Activated CD4-positive, alpha-beta T cell treated with anti-CD3 and anti-CD28 coated beads, Interleukin-2, amount 10 ng/mL, durations not matched to agents 7 days and 5 days (primary cell): ENCODE measurements around the gene KIF22. TPM values are rescaled to one million over a fixed set of nuclear protein-coding genes. Genes with fewer than 3 reads are reported as not detected.
A peak's percentile ranks its signal among the peaks of the same experiment; 100 is the strongest.
"Not testable (repeated sequence)": the region's sequence is repeated elsewhere in the genome, so short reads cannot be mapped to it uniquely, and the experiment has no call there.

Experiments
- CTCF ChIA-PET: fragments of 350-600 bp; sonication (Branson Sonifier 250); formaldehyde crosslinking; loops from one replicate; lab custom pipeline; 2021; ENCODE audit warnings: antibody characterized with exemption; lab: Charles Lee
- POLR2A ChIA-PET: fragments of 350-600 bp; sonication (Branson Sonifier 250); formaldehyde crosslinking; loops from one replicate; lab custom pipeline; 2021; ENCODE audit warnings: antibody characterized with exemption; lab: Charles Lee
- DNase-seq: peaks from one replicate; pipeline ENCODE4 v3.0.0-alpha.2; 2020
- H3K27ac Mint-ChIP-seq: one replicate; pipeline ENCODE4 v1.8.0; 2021; ENCODE audit warnings: mild to moderate bottlenecking, moderate library complexity, mixed read lengths
- H3K27me3 Mint-ChIP-seq: one replicate; pipeline ENCODE4 v1.8.0; 2021; ENCODE audit warnings: mixed read lengths
- H3K36me3 Mint-ChIP-seq: one replicate; pipeline ENCODE4 v1.8.0; 2021; ENCODE audit warnings: low read depth, mixed read lengths
- H3K4me1 Mint-ChIP-seq: one replicate; pipeline ENCODE4 v1.8.0; 2021; ENCODE audit warnings: mixed read lengths
- H3K4me3 Mint-ChIP-seq: one replicate; pipeline ENCODE4 v1.8.0; 2021; ENCODE audit warnings: mild to moderate bottlenecking, moderate library complexity, mixed read lengths
- H3K9me3 Mint-ChIP-seq: one replicate; pipeline ENCODE4 v1.8.0; 2021; ENCODE audit warnings: mixed read lengths
- total RNA-seq, 2 experiments: library from RNA; stranded (reverse); gene quantifications; one replicate each; pipeline ENCODE4 v1.2.3, GENCODE V29; 2021

Gene KIF22
- total RNA-seq, 2 experiments from 2014 or later = 244 to 253 TPM

DNA sequence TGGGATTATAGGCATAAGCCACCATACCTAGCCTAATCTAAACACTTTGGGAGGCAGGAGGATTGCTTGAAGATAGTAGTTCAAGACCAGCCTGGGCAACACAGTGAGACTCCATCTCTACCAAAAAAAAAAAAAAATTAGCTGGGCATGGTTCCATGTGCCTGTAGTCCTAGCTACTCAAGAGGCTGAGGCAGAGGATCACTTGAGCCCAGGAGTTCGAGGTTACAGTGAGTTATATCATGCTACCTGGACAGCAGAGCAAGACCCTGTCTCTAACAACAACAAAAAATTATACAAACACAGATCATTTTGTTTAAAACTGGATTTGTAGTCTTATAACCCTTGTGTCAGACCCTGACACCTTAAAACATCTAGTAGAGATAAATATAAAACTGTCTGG is 37.0 kb upstream of the KIF22 start:
- ChIA-PET POLR2A (interaction anchor here (0.7 kb wide), 1 partner anchor 10 kb away, joined by 3 read pairs; no protein-coding TSS in a partner anchor), CTCF (interaction anchor here (1.3 to 1.5 kb wide), 2 partner anchors 12 to 37 kb away, joined by 6 to 8 read pairs; partner anchors contain the start of gene KIF22)
- no peak overlapping the region for H3K4me3 Mint-ChIP-seq
- no peak for DNase-seq
- H3K27ac Mint-ChIP-seq = no peak overlapping the region
- H3K4me1 Mint-ChIP-seq = peaks cover 32% of the 10 kb centered on the region
- H3K27me3 Mint-ChIP-seq = no peaks in the 10 kb centered on the region
- no peaks in the 10 kb centered on the region for H3K9me3 Mint-ChIP-seq
- peaks cover 6% of the 10 kb centered on the region for H3K36me3 Mint-ChIP-seq

DNA sequence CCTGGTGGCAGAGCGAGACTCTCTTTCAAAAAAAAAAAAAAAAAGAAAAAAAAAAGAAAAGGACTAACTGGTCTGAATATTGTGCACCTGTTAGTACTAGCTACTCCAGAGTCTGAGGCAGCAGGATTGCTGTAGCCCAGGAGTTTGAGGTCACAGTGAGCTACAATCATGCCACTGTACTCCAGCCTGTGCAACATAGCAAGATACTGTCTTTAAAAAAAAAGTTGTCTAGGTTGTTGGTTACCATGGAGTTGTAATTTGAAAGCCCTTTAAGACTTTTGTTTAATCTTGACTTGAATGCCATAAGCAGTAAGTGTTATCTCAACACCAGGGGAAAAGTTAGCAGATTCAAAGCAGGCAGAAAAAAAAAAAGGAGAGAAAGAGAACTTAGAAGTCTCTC is 33.9 kb upstream of the KIF22 start:
- H3K4me1 Mint-ChIP-seq = peaks cover 23% of the 10 kb centered on the region
- no peak for DNase-seq
- POLR2A ChIA-PET = interaction anchor here (0.7 kb wide), 1 partner anchor 59 kb away, joined by 3 read pairs; the partner anchor contains the start of gene PAGR1
- CTCF ChIA-PET = interaction anchor here (0.7 to 0.9 kb wide), 5 partner anchors 12 to 881 kb away, joined by 3 to 6 read pairs (median 3); no protein-coding TSS in a partner anchor
- no peaks in the 10 kb centered on the region for H3K36me3 Mint-ChIP-seq
- H3K9me3 Mint-ChIP-seq = no peaks in the 10 kb centered on the region
- peaks cover 2% of the 10 kb centered on the region for H3K27me3 Mint-ChIP-seq
- H3K4me3 Mint-ChIP-seq = no peak overlapping the region
- H3K27ac Mint-ChIP-seq = peak overlapping the region; percentile 46

DNA sequence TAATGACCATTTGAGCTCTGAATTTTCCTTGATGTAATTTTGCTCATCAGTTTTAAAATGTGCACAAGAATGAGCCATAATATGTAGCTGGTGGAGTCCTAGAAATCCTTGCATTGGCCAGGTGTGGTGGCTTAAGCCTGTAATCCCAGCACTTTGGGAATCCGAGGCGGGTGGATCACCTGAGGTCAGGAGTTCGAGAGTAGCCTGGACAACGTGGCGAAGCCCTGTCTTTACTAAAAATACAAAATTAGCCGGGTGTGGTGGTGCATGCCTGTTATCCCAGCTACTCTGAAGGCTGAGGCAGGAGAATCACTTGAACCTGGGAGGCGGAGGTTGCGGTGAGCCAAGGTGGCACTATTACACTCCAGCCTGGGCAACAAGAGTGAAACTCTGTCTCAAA is 33.5 kb upstream of the KIF22 start:
- POLR2A ChIA-PET = interaction anchor here (0.7 kb wide), 1 partner anchor 59 kb away, joined by 3 read pairs; the partner anchor contains the start of gene PAGR1
- not testable (repeated sequence) for H3K9me3 Mint-ChIP-seq
- CTCF ChIA-PET = interaction anchor here (0.7 to 0.9 kb wide), 3 partner anchors 13 to 881 kb away, joined by 3 to 6 read pairs (median 5); no protein-coding TSS in a partner anchor

DNA sequence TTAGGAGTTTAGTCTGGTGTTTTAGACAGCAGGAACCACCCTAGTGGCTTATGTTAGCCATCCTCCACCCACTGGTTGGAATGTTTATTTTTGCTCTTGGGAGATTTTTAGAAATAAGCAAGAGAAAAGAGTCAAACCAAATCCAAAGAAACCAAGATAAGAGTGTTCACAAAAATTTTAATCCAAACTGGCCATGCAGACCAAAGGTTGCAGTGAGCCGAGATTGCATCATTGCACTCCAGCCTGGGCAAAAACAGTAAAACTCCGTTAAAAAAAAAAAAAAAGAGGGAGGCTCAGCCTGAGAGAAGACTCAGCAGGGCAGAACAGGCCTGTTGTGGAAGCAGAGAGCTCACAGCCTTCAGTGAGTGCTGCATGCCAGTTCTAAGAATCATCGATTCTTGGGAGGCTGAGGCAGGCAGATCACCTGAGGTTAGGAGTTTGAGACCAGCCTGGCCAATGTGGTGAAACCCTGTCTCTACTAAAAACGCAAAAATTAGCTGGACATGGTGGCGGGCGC is 32.5 kb upstream of the KIF22 start:
- Mint-ChIP-seq H3K9me3 (no peaks in the 10 kb centered on the region), H3K4me3 (no peak overlapping the region), H3K27me3 (peaks cover 2% of the 10 kb centered on the region), H3K36me3 (no peaks in the 10 kb centered on the region), H3K27ac (no peak overlapping the region), H3K4me1 (peaks cover 23% of the 10 kb centered on the region)
- POLR2A ChIA-PET = no interaction called here
- CTCF ChIA-PET = no interaction called here
- DNase-seq = no peak

More for the DNA sequence above, 33.5 kb upstream of the KIF22 start:
- H3K4me1 Mint-ChIP-seq = peaks cover 23% of the 10 kb centered on the region
- not testable (repeated sequence) for H3K36me3 Mint-ChIP-seq, DNase-seq, H3K4me3 Mint-ChIP-seq, H3K27me3 Mint-ChIP-seq, H3K27ac Mint-ChIP-seq

DNA sequence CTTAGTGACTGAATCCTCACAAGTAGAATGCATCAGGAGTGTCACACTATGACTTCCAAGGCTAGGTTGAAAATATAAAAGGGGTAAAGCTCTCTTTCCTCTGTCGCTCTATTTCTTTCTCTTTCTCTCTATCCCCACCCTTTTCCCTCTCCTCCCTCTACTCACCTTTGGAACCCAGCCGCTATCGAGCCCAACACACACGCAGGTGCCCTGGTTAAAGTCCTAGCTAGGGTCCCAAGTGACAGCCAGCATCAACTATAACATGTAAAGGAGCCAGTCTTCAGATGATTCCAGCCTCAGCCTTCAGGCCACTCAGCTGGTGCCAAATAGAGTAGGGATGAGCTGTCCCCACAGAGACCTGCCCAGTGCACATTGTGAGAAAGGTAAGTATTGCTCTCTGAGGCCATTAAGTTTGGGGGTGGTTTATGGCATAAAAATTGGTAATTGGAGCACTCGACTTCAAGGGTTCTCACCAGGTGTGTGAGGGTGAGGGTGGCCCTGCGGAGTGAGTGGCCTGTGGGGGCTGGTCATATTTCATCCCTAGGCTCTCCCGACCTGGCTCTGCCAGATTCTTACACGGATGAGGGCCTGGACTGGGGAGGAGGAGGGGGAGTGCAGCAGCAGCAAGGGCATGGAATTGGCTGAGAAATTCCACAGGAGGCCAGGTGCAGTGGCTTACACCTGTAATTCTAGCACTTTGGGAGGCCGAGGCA is 29.8 kb upstream of the KIF22 start:
- no peaks in the 10 kb centered on the region for H3K36me3 Mint-ChIP-seq
- no peak overlapping the region for H3K4me3 Mint-ChIP-seq
- H3K9me3 Mint-ChIP-seq = no peaks in the 10 kb centered on the region
- POLR2A ChIA-PET = no interaction called here
- no peak overlapping the region for H3K27ac Mint-ChIP-seq
- no peak for DNase-seq
- peaks cover 2% of the 10 kb centered on the region for H3K27me3 Mint-ChIP-seq
- CTCF ChIA-PET = no interaction called here
- peaks cover 13% of the 10 kb centered on the region for H3K4me1 Mint-ChIP-seq

DNA sequence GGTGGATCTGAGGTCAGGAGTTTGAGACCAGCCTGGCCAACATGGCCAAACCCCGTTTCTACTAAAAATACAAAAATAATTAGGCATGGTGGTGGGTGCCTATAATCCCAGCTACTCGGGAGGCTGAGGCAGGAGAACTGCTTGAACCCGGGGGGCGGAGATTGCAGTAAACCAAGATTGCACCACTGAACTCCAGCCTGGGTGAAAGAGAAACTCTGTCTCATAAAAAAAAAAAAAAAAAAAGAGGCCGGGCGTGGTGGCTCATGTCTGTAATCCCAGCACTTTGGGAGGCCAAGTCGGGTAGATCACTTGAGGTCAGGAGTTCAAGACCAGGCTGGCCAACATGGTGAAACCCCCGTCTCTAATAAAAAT is 29.3 kb upstream of the KIF22 start:
- DNase-seq, H3K36me3 Mint-ChIP-seq, H3K9me3 Mint-ChIP-seq, H3K27ac Mint-ChIP-seq, POLR2A ChIA-PET, CTCF ChIA-PET, H3K27me3 Mint-ChIP-seq, H3K4me3 Mint-ChIP-seq: not testable (repeated sequence)
- peaks cover 13% of the 10 kb centered on the region for H3K4me1 Mint-ChIP-seq

GRCh38 chr16:29761882-29762281 is 28.7 kb upstream of the KIF22 start:
- DNase-seq = no peak
- Mint-ChIP-seq H3K4me1 (peaks cover 10% of the 10 kb centered on the region), H3K4me3 (no peak overlapping the region), H3K36me3 (no peaks in the 10 kb centered on the region), H3K27me3 (peaks cover 2% of the 10 kb centered on the region), H3K9me3 (no peaks in the 10 kb centered on the region), H3K27ac (no peak overlapping the region)
- CTCF ChIA-PET = no interaction called here
- POLR2A ChIA-PET = interaction anchor here (0.6 kb wide), 1 partner anchor 29 kb away, joined by 3 read pairs; the partner anchor contains the start of gene KIF22

- no peaks in the 10 kb centered on the region for H3K9me3 Mint-ChIP-seq
- no peaks in the 10 kb centered on the region for H3K36me3 Mint-ChIP-seq
- ChIA-PET CTCF (no interaction called here), POLR2A (no interaction called here)
- H3K27ac Mint-ChIP-seq = no peak overlapping the region
- DNase-seq = no peak
- H3K27me3 Mint-ChIP-seq = peaks cover 5% of the 10 kb centered on the region
- H3K4me1 Mint-ChIP-seq = peaks cover 4% of the 10 kb centered on the region
- H3K4me3 Mint-ChIP-seq = no peak overlapping the region
These were observed 27.2 kb upstream of the KIF22 start for GRCh38 chr16:29763326-29763725.

DNA sequence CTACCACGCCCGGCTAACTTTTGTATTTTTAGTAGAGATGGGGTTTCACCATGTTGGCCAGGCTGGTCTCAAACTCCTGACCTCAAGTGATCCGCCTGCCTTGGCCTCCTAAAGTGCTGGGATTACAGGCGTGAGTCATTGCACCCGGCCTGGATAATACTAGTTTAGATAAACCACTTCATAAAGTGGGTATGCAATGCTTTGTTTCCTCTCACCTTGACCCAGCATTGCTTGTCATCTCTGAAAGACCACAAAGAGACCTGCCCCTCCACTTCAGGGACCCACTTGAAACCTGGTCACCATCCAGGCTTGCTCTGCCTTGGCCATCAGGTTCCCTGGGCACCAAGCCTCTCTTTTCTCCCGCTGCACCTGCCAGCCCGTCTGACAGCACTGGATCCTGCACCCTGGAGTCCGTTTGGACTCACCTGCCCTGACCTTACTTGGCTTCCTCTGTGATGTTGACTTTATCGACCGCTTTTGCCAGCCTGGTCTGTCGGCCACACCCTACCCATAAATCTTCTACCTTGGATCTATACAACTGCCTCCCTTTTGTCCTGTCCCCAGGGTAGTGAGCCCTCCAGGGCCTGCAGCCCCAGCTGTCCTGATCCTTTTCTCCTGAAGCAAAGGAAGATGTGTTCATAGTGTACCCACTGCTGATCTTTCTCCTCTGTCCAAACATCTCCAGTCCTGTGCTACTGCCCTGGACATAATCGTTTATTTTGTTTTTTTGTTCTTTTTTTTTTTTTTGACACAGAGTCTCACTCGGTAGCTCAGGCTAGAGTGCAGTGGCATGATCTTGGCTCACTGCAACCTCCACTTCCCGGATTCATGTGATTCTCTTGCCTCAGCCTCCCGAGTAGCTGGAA is 25.2 kb upstream of the KIF22 start:
- H3K9me3 Mint-ChIP-seq = no peaks in the 10 kb centered on the region
- H3K4me3 Mint-ChIP-seq = no peak overlapping the region
- peak overlapping the region; percentile 13 for H3K27ac Mint-ChIP-seq
- ChIA-PET CTCF (interaction anchor here (0.6 to 1.8 kb wide), 3 partner anchors 11 to 84 kb away, joined by 3 to 8 read pairs (median 5); no protein-coding TSS in a partner anchor), POLR2A (no interaction called here)
- no peaks in the 10 kb centered on the region for H3K36me3 Mint-ChIP-seq
- H3K4me1 Mint-ChIP-seq = peaks cover 3% of the 10 kb centered on the region
- peaks cover 4% of the 10 kb centered on the region for H3K27me3 Mint-ChIP-seq
- DNase-seq = no peak

DNA sequence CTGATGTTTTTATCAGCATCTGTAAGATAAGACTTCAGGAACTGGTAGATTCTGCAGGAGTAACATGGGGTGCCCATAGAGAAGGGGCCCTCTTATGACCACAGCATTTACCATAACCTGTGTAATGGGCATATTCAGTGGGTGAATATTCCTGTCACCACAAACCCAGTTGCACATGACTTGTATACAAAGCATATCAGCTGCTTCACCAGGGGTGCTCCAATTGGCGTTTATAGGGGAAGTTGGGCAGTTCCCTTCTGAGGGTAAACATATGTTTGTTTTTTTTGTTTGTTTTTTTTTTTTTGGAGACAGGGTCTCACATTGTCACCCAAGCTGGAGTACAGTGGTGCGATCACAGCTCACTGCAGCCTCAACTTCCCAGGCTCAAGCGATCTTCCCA is 24.0 kb upstream of the KIF22 start:
- CTCF ChIA-PET = interaction anchor here (0.7 to 1.8 kb wide), 3 partner anchors 12 to 101 kb away, joined by 3 to 8 read pairs (median 4); no protein-coding TSS in a partner anchor

DNA sequence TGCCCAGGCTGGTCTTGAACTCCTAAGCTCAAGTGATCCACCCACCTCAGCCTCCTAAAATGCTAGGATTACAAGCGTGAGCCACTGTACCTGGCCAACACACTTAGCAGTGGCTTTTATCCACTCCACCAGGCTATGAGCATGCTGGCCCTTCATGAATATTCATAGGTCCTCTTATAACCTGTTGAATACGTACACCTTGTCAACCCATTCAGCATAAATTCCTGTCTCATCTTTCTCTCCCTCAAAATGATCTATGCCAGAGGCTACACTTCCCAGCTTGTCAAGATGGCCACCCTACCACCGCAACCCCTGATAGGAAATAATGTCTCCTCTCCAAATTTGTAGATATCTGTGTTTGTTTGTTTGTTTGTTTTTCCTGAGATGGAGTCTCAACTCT is 23.5 kb upstream of the KIF22 start:
- POLR2A ChIA-PET = no interaction called here
- H3K4me1 Mint-ChIP-seq = peaks cover 6% of the 10 kb centered on the region
- no peak overlapping the region for H3K27ac Mint-ChIP-seq
- no peaks in the 10 kb centered on the region for H3K36me3 Mint-ChIP-seq
- H3K9me3 Mint-ChIP-seq = no peaks in the 10 kb centered on the region
- H3K4me3 Mint-ChIP-seq = no peak overlapping the region
- DNase-seq = no peak
- CTCF ChIA-PET = interaction anchor here (0.7 kb wide), 1 partner anchor 21 kb away, joined by 4 read pairs; no protein-coding TSS in a partner anchor
- peaks cover 2% of the 10 kb centered on the region for H3K27me3 Mint-ChIP-seq

More for the DNA sequence above, 24.0 kb upstream of the KIF22 start:
- H3K9me3 Mint-ChIP-seq = no peaks in the 10 kb centered on the region
- H3K36me3 Mint-ChIP-seq = no peaks in the 10 kb centered on the region
- POLR2A ChIA-PET = no interaction called here
- no peak for DNase-seq
- peaks cover 6% of the 10 kb centered on the region for H3K4me1 Mint-ChIP-seq
- peaks cover 2% of the 10 kb centered on the region for H3K27me3 Mint-ChIP-seq
- H3K4me3 Mint-ChIP-seq = no peak overlapping the region
- no peak overlapping the region for H3K27ac Mint-ChIP-seq

DNA sequence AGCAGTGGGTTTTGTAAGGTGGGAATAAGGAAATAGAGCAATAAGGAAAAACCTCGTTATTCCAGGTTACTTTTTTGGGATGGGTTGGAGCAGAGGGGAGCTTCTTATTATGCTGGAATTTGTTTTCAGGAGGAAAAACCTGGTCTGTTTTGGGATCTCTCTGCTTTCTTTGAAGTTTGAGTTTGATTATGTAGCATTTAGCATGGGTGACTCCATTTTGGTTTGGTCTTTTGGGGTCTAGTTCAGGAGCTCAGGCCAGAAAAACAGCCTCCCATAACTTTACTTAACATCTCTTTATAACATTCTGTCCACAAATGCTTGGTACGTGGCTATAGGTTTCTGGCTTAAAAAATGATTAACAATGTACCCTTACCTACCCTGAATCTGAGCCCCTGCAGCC is 21.0 kb upstream of the KIF22 start:
- Mint-ChIP-seq H3K27ac (no peak overlapping the region), H3K4me3 (no peak overlapping the region), H3K36me3 (no peaks in the 10 kb centered on the region), H3K4me1 (peaks cover 12% of the 10 kb centered on the region), H3K9me3 (no peaks in the 10 kb centered on the region), H3K27me3 (peaks cover 2% of the 10 kb centered on the region)
- ChIA-PET CTCF (interaction anchor here (0.9 to 2.2 kb wide), 6 partner anchors 10 to 78 kb away, joined by 3 to 10 read pairs (median 4); partner anchors contain the start of gene KIF22), POLR2A (no interaction called here)
- no peak for DNase-seq
